Sigmoid colon (tissue), 4 donors: Measurements from ENCODE around the gene AQP1.

ENCODE experiments used
- EP300 ChIP-seq, 4 donors: sonication (generic); formaldehyde crosslinking; IDR thresholded peaks; one replicate each; pipeline ENCODE4 v1.6.1; 2017; ENCODE audit warnings: antibody characterized with exemption in 4 of 4
- POLR2A ChIP-seq, 2 donors: fragments of 450-650 bp; IDR thresholded peaks; one replicate each; pipeline ENCODE4 v1.6.1; 2016; ENCODE audit warnings: antibody characterized with exemption in 2 of 2, mild to moderate bottlenecking in 2 of 2, moderate library complexity in 2 of 2
- POLR2AphosphoS5 ChIP-seq, 4 donors: sonication (generic); formaldehyde crosslinking; IDR thresholded peaks; one replicate each; pipeline ENCODE4 v1.6.1; 2017; ENCODE audit warnings: antibody characterized with exemption in 4 of 4
- TF ChIP-seq, protein P1 (sequence below), 4 experiments: fragments of 450-650 bp in 3 of 4; fragments of 200-600 bp in 1 of 4; IDR thresholded peaks; one replicate each; pipeline ENCODE4 v1.5.1; 2016 to 2019; ENCODE audit warnings: antibody characterized with exemption in 4 of 4, mild to moderate bottlenecking in 3 of 4, moderate library complexity in 2 of 4

DNA sequence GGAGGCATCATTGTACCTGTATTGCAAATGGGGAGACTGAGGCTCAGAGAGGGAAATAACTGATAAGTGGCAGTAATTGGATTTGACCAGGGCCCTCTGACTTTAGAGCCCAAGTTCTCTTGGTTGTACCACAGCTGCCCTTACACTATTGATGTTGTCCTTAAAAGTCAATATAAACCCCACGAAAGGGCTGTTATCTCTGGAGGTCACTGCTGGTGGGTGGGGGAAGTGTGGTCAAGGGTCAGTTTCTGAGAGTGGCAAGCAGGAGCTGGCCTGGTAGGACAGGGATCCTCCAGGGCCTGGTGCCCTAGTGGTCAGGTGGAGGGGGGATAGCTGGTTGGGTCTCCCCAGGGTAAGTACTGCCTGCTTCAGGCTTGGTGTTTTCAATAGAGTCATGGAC is 44.2 kb upstream of the AQP1 start:
- TF ChIP-seq, protein P1, sequence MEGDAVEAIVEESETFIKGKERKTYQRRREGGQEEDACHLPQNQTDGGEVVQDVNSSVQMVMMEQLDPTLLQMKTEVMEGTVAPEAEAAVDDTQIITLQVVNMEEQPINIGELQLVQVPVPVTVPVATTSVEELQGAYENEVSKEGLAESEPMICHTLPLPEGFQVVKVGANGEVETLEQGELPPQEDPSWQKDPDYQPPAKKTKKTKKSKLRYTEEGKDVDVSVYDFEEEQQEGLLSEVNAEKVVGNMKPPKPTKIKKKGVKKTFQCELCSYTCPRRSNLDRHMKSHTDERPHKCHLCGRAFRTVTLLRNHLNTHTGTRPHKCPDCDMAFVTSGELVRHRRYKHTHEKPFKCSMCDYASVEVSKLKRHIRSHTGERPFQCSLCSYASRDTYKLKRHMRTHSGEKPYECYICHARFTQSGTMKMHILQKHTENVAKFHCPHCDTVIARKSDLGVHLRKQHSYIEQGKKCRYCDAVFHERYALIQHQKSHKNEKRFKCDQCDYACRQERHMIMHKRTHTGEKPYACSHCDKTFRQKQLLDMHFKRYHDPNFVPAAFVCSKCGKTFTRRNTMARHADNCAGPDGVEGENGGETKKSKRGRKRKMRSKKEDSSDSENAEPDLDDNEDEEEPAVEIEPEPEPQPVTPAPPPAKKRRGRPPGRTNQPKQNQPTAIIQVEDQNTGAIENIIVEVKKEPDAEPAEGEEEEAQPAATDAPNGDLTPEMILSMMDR (IDR thresholded peaks at IDR 0.05): no peak
- TF ChIP-seq POLR2A (IDR thresholded peaks at IDR 0.05) (no peak), EP300 (IDR thresholded peaks at IDR 0.05) (no peak), POLR2AphosphoS5 (IDR thresholded peaks at IDR 0.05) (no peak)
